Liver (tissue), 3 donors: ENCODE results near the gene GLIS1.

Experiments used
- CTCF ChIP-seq: fragments of 150-350 bp; IDR thresholded peaks from 2 replicates; pipeline ENCODE4 v1.5.1; 2017; ENCODE audit warnings: improper control_type of control experiment, low read depth, low read length; ENCODE audit not compliant: missing input control
- FOXA1 ChIP-seq: IDR thresholded peaks from 2 replicates; pipeline ENCODE4 v1.6.1; 2016; ENCODE audit warnings: antibody characterized with exemption
- GABPA ChIP-seq, 2 donors: IDR thresholded peaks in 1 of 2; conservative IDR thresholded peaks in 1 of 2; 2 replicates each; pipeline ENCODE4 v1.6.1; 2016; ENCODE audit warnings: antibody characterized with exemption in 2 of 2, mild to moderate bottlenecking in 1 of 2, moderate library complexity in 1 of 2
- RAD21 ChIP-seq, 2 donors: IDR thresholded peaks; 2 replicates each; pipeline ENCODE4 v1.6.1; 2016; ENCODE audit warnings: antibody characterized with exemption in 2 of 2, mild to moderate bottlenecking in 2 of 2
- SP1 ChIP-seq: IDR thresholded peaks from 2 replicates; pipeline ENCODE4 v1.6.1; 2018; ENCODE audit warnings: antibody characterized with exemption, mild to moderate bottlenecking
- YY1 ChIP-seq: IDR thresholded peaks from 2 replicates; pipeline ENCODE4 v1.6.1; 2016; ENCODE audit warnings: antibody characterized with exemption, mild to moderate bottlenecking
- TF ChIP-seq, protein P1 (sequence below): IDR thresholded peaks from 2 replicates; pipeline ENCODE4 v1.6.1; 2016; ENCODE audit warnings: antibody characterized with exemption
- TF ChIP-seq, protein P2 (sequence below): IDR thresholded peaks from 2 replicates; pipeline ENCODE4 v1.6.1; 2016; ENCODE audit warnings: antibody characterized with exemption, mild to moderate bottlenecking
- donor health status: healthy.
- donor health status: healthy.

DNA sequence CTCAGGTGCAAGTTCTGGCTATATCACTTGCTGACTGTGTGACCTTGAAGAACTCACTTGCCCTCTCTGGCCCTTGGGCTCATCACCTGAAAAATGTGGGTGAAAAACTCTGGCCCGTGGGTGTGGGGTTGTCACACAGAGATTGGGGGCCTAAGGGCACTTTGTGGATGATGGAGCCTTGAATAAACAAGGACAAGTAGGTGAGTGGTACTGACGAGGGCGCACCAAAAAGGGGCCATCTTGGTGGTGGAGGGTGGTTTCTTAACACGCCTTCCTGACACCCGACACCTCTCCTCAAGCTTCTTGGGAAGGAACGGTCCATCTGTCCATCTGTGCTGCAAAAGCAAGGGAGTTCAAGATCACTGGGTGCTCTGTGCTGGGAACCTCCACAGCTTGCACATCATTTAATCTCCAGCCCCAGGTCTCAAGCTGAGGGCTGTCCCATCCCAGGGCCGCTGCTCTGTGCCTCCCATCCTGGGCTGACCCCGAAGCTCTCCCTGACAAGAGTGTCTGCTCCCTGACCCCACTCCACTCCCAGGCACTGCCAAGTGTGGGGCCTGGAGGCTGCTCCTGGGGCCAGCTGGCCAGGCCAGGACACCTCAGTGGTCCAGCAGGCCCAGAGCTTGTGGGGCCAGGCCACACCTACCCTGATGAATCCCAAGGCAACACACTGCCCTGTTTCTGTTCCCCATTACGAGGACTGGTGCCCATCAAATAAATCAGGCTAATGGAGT lies 97.3 kb downstream of the GLIS1 start:
- TF ChIP-seq CTCF: no peak
- TF ChIP-seq, protein P1, sequence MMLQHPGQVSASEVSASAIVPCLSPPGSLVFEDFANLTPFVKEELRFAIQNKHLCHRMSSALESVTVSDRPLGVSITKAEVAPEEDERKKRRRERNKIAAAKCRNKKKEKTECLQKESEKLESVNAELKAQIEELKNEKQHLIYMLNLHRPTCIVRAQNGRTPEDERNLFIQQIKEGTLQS: no peak
- no peak for TF ChIP-seq FOXA1
- TF ChIP-seq SP1: no peak
- no peak for TF ChIP-seq RAD21 (IDR thresholded peaks at IDR 0.05)
- TF ChIP-seq, protein P2, sequence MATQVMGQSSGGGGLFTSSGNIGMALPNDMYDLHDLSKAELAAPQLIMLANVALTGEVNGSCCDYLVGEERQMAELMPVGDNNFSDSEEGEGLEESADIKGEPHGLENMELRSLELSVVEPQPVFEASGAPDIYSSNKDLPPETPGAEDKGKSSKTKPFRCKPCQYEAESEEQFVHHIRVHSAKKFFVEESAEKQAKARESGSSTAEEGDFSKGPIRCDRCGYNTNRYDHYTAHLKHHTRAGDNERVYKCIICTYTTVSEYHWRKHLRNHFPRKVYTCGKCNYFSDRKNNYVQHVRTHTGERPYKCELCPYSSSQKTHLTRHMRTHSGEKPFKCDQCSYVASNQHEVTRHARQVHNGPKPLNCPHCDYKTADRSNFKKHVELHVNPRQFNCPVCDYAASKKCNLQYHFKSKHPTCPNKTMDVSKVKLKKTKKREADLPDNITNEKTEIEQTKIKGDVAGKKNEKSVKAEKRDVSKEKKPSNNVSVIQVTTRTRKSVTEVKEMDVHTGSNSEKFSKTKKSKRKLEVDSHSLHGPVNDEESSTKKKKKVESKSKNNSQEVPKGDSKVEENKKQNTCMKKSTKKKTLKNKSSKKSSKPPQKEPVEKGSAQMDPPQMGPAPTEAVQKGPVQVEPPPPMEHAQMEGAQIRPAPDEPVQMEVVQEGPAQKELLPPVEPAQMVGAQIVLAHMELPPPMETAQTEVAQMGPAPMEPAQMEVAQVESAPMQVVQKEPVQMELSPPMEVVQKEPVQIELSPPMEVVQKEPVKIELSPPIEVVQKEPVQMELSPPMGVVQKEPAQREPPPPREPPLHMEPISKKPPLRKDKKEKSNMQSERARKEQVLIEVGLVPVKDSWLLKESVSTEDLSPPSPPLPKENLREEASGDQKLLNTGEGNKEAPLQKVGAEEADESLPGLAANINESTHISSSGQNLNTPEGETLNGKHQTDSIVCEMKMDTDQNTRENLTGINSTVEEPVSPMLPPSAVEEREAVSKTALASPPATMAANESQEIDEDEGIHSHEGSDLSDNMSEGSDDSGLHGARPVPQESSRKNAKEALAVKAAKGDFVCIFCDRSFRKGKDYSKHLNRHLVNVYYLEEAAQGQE: no peak
- TF ChIP-seq YY1: no peak
- no peak for TF ChIP-seq GABPA (IDR thresholded peaks at IDR 0.05 in 1 of 2, conservative IDR thresholded peaks at IDR 0.05 in 1 of 2)
